ENCODE results near the gene IL1RAP. TPM values are rescaled to one million over a fixed set of nuclear protein-coding genes. Genes with fewer than 3 reads are reported as not detected.
A peak's percentile ranks its signal among the peaks of the same experiment; 100 is the strongest.

IL1RAP gene
- total and polyA plus RNA-seq, 8 donors = 20.1 to 32.5 (median 21.0) TPM

GRCh38 chr3:190566043-190566933 lies 52.4 kb downstream of the IL1RAP start:
- Histone ChIP-seq H3K36me3 (peaks cover 0 to 5% of the 10 kb centered on the region in 2 donors), H3K27me3 (no peaks in the 10 kb centered on the region), H3K4me1 (peaks cover 7 to 26% of the 10 kb centered on the region in 2 donors), H3K4me3 (no peak overlapping the region), H3K9me3 (no peaks in the 10 kb centered on the region), H3K27ac (peak overlapping the region; percentile 68 to 88)
- ATAC-seq (peak; percentile 94), DNase-seq (peak; percentile 22 to 91 (median 71))
- intact Hi-C loops (cut with DNase I) = no loop called here
- TF ChIP-seq, protein P1, sequence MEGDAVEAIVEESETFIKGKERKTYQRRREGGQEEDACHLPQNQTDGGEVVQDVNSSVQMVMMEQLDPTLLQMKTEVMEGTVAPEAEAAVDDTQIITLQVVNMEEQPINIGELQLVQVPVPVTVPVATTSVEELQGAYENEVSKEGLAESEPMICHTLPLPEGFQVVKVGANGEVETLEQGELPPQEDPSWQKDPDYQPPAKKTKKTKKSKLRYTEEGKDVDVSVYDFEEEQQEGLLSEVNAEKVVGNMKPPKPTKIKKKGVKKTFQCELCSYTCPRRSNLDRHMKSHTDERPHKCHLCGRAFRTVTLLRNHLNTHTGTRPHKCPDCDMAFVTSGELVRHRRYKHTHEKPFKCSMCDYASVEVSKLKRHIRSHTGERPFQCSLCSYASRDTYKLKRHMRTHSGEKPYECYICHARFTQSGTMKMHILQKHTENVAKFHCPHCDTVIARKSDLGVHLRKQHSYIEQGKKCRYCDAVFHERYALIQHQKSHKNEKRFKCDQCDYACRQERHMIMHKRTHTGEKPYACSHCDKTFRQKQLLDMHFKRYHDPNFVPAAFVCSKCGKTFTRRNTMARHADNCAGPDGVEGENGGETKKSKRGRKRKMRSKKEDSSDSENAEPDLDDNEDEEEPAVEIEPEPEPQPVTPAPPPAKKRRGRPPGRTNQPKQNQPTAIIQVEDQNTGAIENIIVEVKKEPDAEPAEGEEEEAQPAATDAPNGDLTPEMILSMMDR (IDR thresholded peaks at IDR 0.05) = no peak

GRCh38 chr3:190568036-190568435 lies 54.2 kb downstream of the IL1RAP start:
- ATAC-seq (no peak), DNase-seq (no peak)
- intact Hi-C loops (cut with DNase I) = no loop called here
- Histone ChIP-seq H3K9me3 (no peaks in the 10 kb centered on the region), H3K36me3 (peaks cover 0 to 5% of the 10 kb centered on the region in 2 donors), H3K27ac (no peak overlapping the region), H3K4me1 (peaks cover 7 to 26% of the 10 kb centered on the region in 2 donors), H3K4me3 (no peak overlapping the region), H3K27me3 (no peaks in the 10 kb centered on the region)
- TF ChIP-seq, protein P1 (IDR thresholded peaks at IDR 0.05) = no peak

- Histone ChIP-seq H3K27ac (peak overlapping the region in 1 of 2 donors; percentile 6), H3K27me3 (no peaks in the 10 kb centered on the region), H3K4me3 (no peak overlapping the region), H3K9me3 (no peaks in the 10 kb centered on the region), H3K4me1 (peaks cover 0 to 9% of the 10 kb centered on the region in 2 donors), H3K36me3 (no peaks in the 10 kb centered on the region)
- TF ChIP-seq, protein P1 (IDR thresholded peaks at IDR 0.05) = no peak
- DNase-seq (no peak), ATAC-seq (peak; percentile 38)
- intact Hi-C loops (cut with DNase I) = no loop called here
Observed at GRCh38 chr3:190574473-190574872, 60.6 kb downstream of the IL1RAP start.

- Histone ChIP-seq H3K27me3 (no peaks in the 10 kb centered on the region), H3K4me3 (no peak overlapping the region), H3K27ac (no peak overlapping the region), H3K36me3 (no peaks in the 10 kb centered on the region), H3K4me1 (peaks cover 2 to 9% of the 10 kb centered on the region in 2 donors), H3K9me3 (no peaks in the 10 kb centered on the region)
- DNase-seq = no peak
- intact Hi-C loops (cut with DNase I) = no loop called here
- peak; percentile 25 for ATAC-seq
- TF ChIP-seq, protein P1 (IDR thresholded peaks at IDR 0.05) = no peak
Observed at GRCh38 chr3:190575437-190576185, 61.7 kb downstream of the IL1RAP start.

DNA sequence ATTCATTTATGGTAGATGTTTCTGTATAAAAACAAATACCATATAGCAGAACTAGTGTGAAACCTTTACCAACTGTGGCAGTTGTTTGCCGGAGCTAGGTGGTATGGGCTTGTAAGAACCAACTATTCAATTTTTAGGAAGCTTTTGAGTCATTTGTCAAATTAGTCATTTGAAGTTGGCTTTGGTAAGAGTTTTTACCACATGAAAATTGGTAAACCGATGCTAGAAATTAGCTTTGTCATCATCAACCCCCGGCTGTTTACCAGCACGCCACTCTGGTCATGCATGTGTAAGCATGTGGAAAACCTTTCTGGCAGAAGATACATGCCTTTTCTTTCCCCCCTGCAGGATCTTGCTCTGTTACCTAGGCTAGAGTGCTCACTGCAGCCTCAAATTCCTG lies 63.3 kb downstream of the IL1RAP start:
- no peak for ATAC-seq
- Histone ChIP-seq H3K4me1 (peaks cover 9 to 15% of the 10 kb centered on the region in 2 donors), H3K27me3 (no peaks in the 10 kb centered on the region), H3K4me3 (no peak overlapping the region), H3K36me3 (no peaks in the 10 kb centered on the region), H3K27ac (no peak overlapping the region), H3K9me3 (no peaks in the 10 kb centered on the region)
- no peak for DNase-seq
- TF ChIP-seq, protein P1 (IDR thresholded peaks at IDR 0.05) = no peak
- intact Hi-C loops (cut with DNase I) = no loop called here

Measured in left lung (tissue), 10 donors.